Fibroblast of skin of abdomen (primary cell): ENCODE results near the gene MORN1.
"Not testable (repeated sequence)": the region's sequence is repeated elsewhere in the genome, so short reads cannot be mapped to it uniquely, and the experiment has no call there.

Source experiments
- DNase-seq: peaks from one replicate; pipeline ENCODE4 v3.0.0-alpha.2; 2013

Gene MORN1

GRCh38 chr1:2335721-2336455 lies 55.5 kb downstream of the MORN1 start:
- DNase-seq = no peak

- no peak for DNase-seq
Observed at GRCh38 chr1:2334883-2335534, 56.3 kb downstream of the MORN1 start.

GRCh38 chr1:2334366-2334765 lies 57.0 kb downstream of the MORN1 start:
- DNase-seq = no peak

GRCh38 chr1:2331580-2331979 lies 59.8 kb downstream of the MORN1 start:
- not testable (repeated sequence) for DNase-seq

- no peak for DNase-seq
Observed at GRCh38 chr1:2331200-2331544, 60.2 kb downstream of the MORN1 start.

- peak; percentile 96 for DNase-seq
Observed at GRCh38 chr1:2330519-2331199, 60.7 kb downstream of the MORN1 start.

- no peak for DNase-seq
Observed at GRCh38 chr1:2330035-2330434, 61.3 kb downstream of the MORN1 start.

- no peak for DNase-seq
Observed at GRCh38 chr1:2328676-2329455, 62.5 kb downstream of the MORN1 start.

GRCh38 chr1:2327841-2328240 lies 63.5 kb downstream of the MORN1 start:
- no peak for DNase-seq

GRCh38 chr1:2327162-2327561 lies 64.2 kb downstream of the MORN1 start:
- DNase-seq = not testable (repeated sequence)

GRCh38 chr1:2326524-2326923 lies 64.8 kb downstream of the MORN1 start:
- no peak for DNase-seq

GRCh38 chr1:2324553-2325366 lies 66.6 kb downstream of the MORN1 start:
- DNase-seq = no peak

GRCh38 chr1:2323451-2323974 lies 67.8 kb downstream of the MORN1 start:
- no peak for DNase-seq

GRCh38 chr1:2322581-2323211 lies 68.7 kb downstream of the MORN1 start:
- DNase-seq = no peak

GRCh38 chr1:2322065-2322571 lies 69.2 kb downstream of the MORN1 start:
- peak; percentile 89 for DNase-seq

GRCh38 chr1:2320760-2321667 lies 70.3 kb downstream of the MORN1 start:
- DNase-seq = no peak

GRCh38 chr1:2320006-2320405 lies 71.3 kb downstream of the MORN1 start:
- DNase-seq = no peak

GRCh38 chr1:2319291-2319690 lies 72.1 kb downstream of the MORN1 start:
- no peak for DNase-seq

GRCh38 chr1:2318314-2319278 lies 72.8 kb downstream of the MORN1 start:
- no peak for DNase-seq
